Activated B cell treated with CpG ODN at 0.5 μM for 24 hours (primary cell): Measurements from ENCODE around the gene FMNL2. TPM values are rescaled to one million over a fixed set of nuclear protein-coding genes. Genes with fewer than 3 reads are reported as not detected.

Source experiments
- ATAC-seq: fragments of 200-7000 bp; cut with Tn5 transposase; one replicate; pipeline ENCODE4 v1.10.0; 2021; ENCODE audit warnings: low read depth, mild to moderate bottlenecking, moderate library complexity
- CTCF ChIA-PET: fragments of 350-600 bp; sonication (Branson Sonifier 250); formaldehyde crosslinking; loops from one replicate; lab custom pipeline; 2021; ENCODE audit warnings: antibody characterized with exemption; lab: Charles Lee
- POLR2A ChIA-PET: fragments of 350-600 bp; sonication (Branson Sonifier 250); formaldehyde crosslinking; loops from one replicate; lab custom pipeline; 2021; ENCODE audit warnings: antibody characterized with exemption; lab: Charles Lee
- DNase-seq: peaks from one replicate; pipeline ENCODE4 v3.0.0; 2022
- H3K27ac Mint-ChIP-seq: one replicate; pipeline ENCODE4 v1.8.0; 2020; ENCODE audit warnings: mixed read lengths
- H3K27me3 Mint-ChIP-seq: one replicate; pipeline ENCODE4 v1.8.0; 2021; ENCODE audit warnings: mixed read lengths
- H3K36me3 Mint-ChIP-seq: one replicate; pipeline ENCODE4 v1.8.0; 2021; ENCODE audit warnings: low read depth, mixed read lengths
- H3K4me1 Mint-ChIP-seq: one replicate; pipeline ENCODE4 v1.8.0; 2021; ENCODE audit warnings: mixed read lengths
- H3K4me3 Mint-ChIP-seq: one replicate; pipeline ENCODE4 v1.8.0; 2020; ENCODE audit warnings: mild to moderate bottlenecking, mixed read lengths
- H3K9me3 Mint-ChIP-seq: one replicate; pipeline ENCODE4 v1.8.0; 2020; ENCODE audit warnings: mixed read lengths
- intact Hi-C: fragments of 100-400 bp; cut with micrococcal nuclease; formaldehyde crosslinking; loops from one replicate; pipeline ENCODE4 v1.15.1; 2024
- total RNA-seq: library from RNA; stranded (reverse); gene quantifications from 2 replicates; pipeline ENCODE4 v1.2.3, GENCODE V29; 2022
- TF ChIP-seq, protein P1 (sequence below): fragments of 200-600 bp; IDR thresholded peaks from one replicate; pipeline ENCODE4 v1.8.0; 2022; ENCODE audit warnings: antibody characterized with exemption, mild to moderate bottlenecking

FMNL2 gene
- total RNA-seq, 1 donor from 2014 or later = 4.0 TPM

- Mint-ChIP-seq H3K36me3 (no peaks in the 10 kb centered on the region), H3K27me3 (no peaks in the 10 kb centered on the region), H3K4me3 (peak overlapping the region; percentile 73), H3K4me1 (peaks cover 31% of the 10 kb centered on the region), H3K9me3 (no peaks in the 10 kb centered on the region), H3K27ac (peak overlapping the region; percentile 78)
- intact Hi-C loops = loop anchor here (2.0 kb wide), 1 partner anchor 59 kb away; no protein-coding TSS in a partner anchor
- no peak for ATAC-seq
- CTCF ChIA-PET = no interaction called here
- TF ChIP-seq, protein P1, sequence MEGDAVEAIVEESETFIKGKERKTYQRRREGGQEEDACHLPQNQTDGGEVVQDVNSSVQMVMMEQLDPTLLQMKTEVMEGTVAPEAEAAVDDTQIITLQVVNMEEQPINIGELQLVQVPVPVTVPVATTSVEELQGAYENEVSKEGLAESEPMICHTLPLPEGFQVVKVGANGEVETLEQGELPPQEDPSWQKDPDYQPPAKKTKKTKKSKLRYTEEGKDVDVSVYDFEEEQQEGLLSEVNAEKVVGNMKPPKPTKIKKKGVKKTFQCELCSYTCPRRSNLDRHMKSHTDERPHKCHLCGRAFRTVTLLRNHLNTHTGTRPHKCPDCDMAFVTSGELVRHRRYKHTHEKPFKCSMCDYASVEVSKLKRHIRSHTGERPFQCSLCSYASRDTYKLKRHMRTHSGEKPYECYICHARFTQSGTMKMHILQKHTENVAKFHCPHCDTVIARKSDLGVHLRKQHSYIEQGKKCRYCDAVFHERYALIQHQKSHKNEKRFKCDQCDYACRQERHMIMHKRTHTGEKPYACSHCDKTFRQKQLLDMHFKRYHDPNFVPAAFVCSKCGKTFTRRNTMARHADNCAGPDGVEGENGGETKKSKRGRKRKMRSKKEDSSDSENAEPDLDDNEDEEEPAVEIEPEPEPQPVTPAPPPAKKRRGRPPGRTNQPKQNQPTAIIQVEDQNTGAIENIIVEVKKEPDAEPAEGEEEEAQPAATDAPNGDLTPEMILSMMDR = no peak
- POLR2A ChIA-PET = interaction anchor here (0.8 to 1.0 kb wide), 2 partner anchors 232 to 309 kb away, joined by 3 to 4 read pairs; partner anchors contain the start of genes PRPF40A and STAM2
- DNase-seq = no peak
These were observed 72.8 kb downstream of the FMNL2 start for GRCh38 chr2:152407806-152408205.

GRCh38 chr2:152408254-152408653 is 73.3 kb downstream of the FMNL2 start:
- ChIA-PET CTCF (no interaction called here), POLR2A (interaction anchor here (0.8 to 1.0 kb wide), 2 partner anchors 233 to 309 kb away, joined by 3 to 4 read pairs; partner anchors contain the start of genes PRPF40A and STAM2)
- H3K4me3 Mint-ChIP-seq = no peak overlapping the region
- intact Hi-C loops = no loop called here
- H3K9me3 Mint-ChIP-seq = no peaks in the 10 kb centered on the region
- TF ChIP-seq, protein P1 = no peak
- ATAC-seq = no peak
- H3K27ac Mint-ChIP-seq = no peak overlapping the region
- H3K4me1 Mint-ChIP-seq = peaks cover 31% of the 10 kb centered on the region
- DNase-seq = no peak
- H3K36me3 Mint-ChIP-seq = no peaks in the 10 kb centered on the region
- H3K27me3 Mint-ChIP-seq = no peaks in the 10 kb centered on the region

GRCh38 chr2:152409386-152410164 is 74.6 kb downstream of the FMNL2 start:
- CTCF ChIA-PET = interaction anchor here (0.6 kb wide), 1 partner anchor 73 kb away, joined by 3 read pairs; no protein-coding TSS in a partner anchor
- POLR2A ChIA-PET = no interaction called here
- Mint-ChIP-seq H3K4me1 (peaks cover 31% of the 10 kb centered on the region), H3K4me3 (no peak overlapping the region), H3K36me3 (no peaks in the 10 kb centered on the region), H3K27ac (no peak overlapping the region), H3K9me3 (no peaks in the 10 kb centered on the region), H3K27me3 (no peaks in the 10 kb centered on the region)
- intact Hi-C loops = no loop called here
- ATAC-seq (no peak), DNase-seq (no peak)
- TF ChIP-seq, protein P1 = no peak

GRCh38 chr2:152410165-152410597 is 75.2 kb downstream of the FMNL2 start:
- no peak for DNase-seq
- no peak overlapping the region for H3K27ac Mint-ChIP-seq
- no peaks in the 10 kb centered on the region for H3K9me3 Mint-ChIP-seq
- no peaks in the 10 kb centered on the region for H3K36me3 Mint-ChIP-seq
- intact Hi-C loops = no loop called here
- H3K4me1 Mint-ChIP-seq = peaks cover 31% of the 10 kb centered on the region
- TF ChIP-seq, protein P1 = no peak
- H3K4me3 Mint-ChIP-seq = no peak overlapping the region
- ChIA-PET POLR2A (no interaction called here), CTCF (interaction anchor here (0.6 kb wide), 1 partner anchor 74 kb away, joined by 3 read pairs; no protein-coding TSS in a partner anchor)
- H3K27me3 Mint-ChIP-seq = no peaks in the 10 kb centered on the region
- ATAC-seq = no peak

GRCh38 chr2:152411154-152411553 is 76.2 kb downstream of the FMNL2 start:
- no peak for ATAC-seq

More at GRCh38 chr2:152411154-152411553, 76.2 kb downstream of the FMNL2 start:
- Mint-ChIP-seq H3K4me3 (no peak overlapping the region), H3K36me3 (no peaks in the 10 kb centered on the region), H3K27me3 (no peaks in the 10 kb centered on the region), H3K4me1 (peaks cover 27% of the 10 kb centered on the region), H3K9me3 (no peaks in the 10 kb centered on the region), H3K27ac (no peak overlapping the region)
- CTCF ChIA-PET = no interaction called here
- POLR2A ChIA-PET = no interaction called here
- TF ChIP-seq, protein P1 = no peak
- intact Hi-C loops = no loop called here
- no peak for DNase-seq
